HFFc6 (cell line): ENCODE results near the gene CFTR. TPM values are rescaled to one million over a fixed set of nuclear protein-coding genes. Genes with fewer than 3 reads are reported as not detected.

Experiments used
- DNase-seq: peaks from one replicate; pipeline ENCODE4 v3.0.0-alpha.2; 2018
- H3K27ac Mint-ChIP-seq: 2 replicates; pipeline ENCODE4 v1.8.0; 2020; ENCODE audit warnings: mild to moderate bottlenecking, mixed read lengths
- H3K27me3 Mint-ChIP-seq: 2 replicates; pipeline ENCODE4 v1.8.0; 2021; ENCODE audit warnings: mild to moderate bottlenecking, moderate library complexity, mixed read lengths; ENCODE audit not compliant: insufficient read depth
- H3K36me3 Mint-ChIP-seq: 2 replicates; pipeline ENCODE4 v1.8.0; 2021; ENCODE audit warnings: low read depth, mixed read lengths
- H3K4me1 Mint-ChIP-seq: 2 replicates; pipeline ENCODE4 v1.8.0; 2020; ENCODE audit warnings: low read depth, mixed read lengths
- H3K4me3 Mint-ChIP-seq: 2 replicates; pipeline ENCODE4 v1.8.0; 2020; ENCODE audit warnings: mild to moderate bottlenecking, moderate library complexity, mixed read lengths
- H3K9me3 Mint-ChIP-seq: 2 replicates; pipeline ENCODE4 v1.8.0; 2020; ENCODE audit warnings: mild to moderate bottlenecking, mixed read lengths
- total RNA-seq, 6 experiments: library from RNA; stranded (reverse); fragmentation: NEBNext Ultra II Directional; extraction: Animal tissue kit (Norgen Biotek cat#: 25700); gene quantifications; 2 replicates in 1 of 6; 3 replicates in 5 of 6; pipeline ENCODE4 v1.2.3, GENCODE V29; 2021
- TF ChIP-seq, protein P1 (sequence below): fragments of 200-600 bp; sonication (generic); IDR thresholded peaks from 2 replicates; pipeline ENCODE4 v1.5.0; 2021; ENCODE audit warnings: antibody characterized with exemption, mild to moderate bottlenecking

Gene CFTR
- total RNA-seq, 6 experiments from 2014 or later, result not detected

- Mint-ChIP-seq H3K9me3 (no peaks in the 10 kb centered on the region), H3K4me1 (no peaks in the 10 kb centered on the region), H3K27ac (no peak overlapping the region), H3K4me3 (no peak overlapping the region), H3K36me3 (no peaks in the 10 kb centered on the region), H3K27me3 (no peaks in the 10 kb centered on the region)
- TF ChIP-seq, protein P1, sequence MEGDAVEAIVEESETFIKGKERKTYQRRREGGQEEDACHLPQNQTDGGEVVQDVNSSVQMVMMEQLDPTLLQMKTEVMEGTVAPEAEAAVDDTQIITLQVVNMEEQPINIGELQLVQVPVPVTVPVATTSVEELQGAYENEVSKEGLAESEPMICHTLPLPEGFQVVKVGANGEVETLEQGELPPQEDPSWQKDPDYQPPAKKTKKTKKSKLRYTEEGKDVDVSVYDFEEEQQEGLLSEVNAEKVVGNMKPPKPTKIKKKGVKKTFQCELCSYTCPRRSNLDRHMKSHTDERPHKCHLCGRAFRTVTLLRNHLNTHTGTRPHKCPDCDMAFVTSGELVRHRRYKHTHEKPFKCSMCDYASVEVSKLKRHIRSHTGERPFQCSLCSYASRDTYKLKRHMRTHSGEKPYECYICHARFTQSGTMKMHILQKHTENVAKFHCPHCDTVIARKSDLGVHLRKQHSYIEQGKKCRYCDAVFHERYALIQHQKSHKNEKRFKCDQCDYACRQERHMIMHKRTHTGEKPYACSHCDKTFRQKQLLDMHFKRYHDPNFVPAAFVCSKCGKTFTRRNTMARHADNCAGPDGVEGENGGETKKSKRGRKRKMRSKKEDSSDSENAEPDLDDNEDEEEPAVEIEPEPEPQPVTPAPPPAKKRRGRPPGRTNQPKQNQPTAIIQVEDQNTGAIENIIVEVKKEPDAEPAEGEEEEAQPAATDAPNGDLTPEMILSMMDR, result no peak
- no peak for DNase-seq
These were observed 5.3 kb downstream of the CFTR start for GRCh38 chr7:117485118-117485620.

GRCh38 chr7:117489016-117489415 lies 9.2 kb downstream of the CFTR start:
- H3K4me1 Mint-ChIP-seq, result no peaks in the 10 kb centered on the region
- no peaks in the 10 kb centered on the region for H3K27me3 Mint-ChIP-seq
- no peak for DNase-seq
- no peak overlapping the region for H3K4me3 Mint-ChIP-seq
- H3K27ac Mint-ChIP-seq, result no peak overlapping the region
- TF ChIP-seq, protein P1, result no peak
- H3K36me3 Mint-ChIP-seq, result no peaks in the 10 kb centered on the region
- no peaks in the 10 kb centered on the region for H3K9me3 Mint-ChIP-seq

DNA sequence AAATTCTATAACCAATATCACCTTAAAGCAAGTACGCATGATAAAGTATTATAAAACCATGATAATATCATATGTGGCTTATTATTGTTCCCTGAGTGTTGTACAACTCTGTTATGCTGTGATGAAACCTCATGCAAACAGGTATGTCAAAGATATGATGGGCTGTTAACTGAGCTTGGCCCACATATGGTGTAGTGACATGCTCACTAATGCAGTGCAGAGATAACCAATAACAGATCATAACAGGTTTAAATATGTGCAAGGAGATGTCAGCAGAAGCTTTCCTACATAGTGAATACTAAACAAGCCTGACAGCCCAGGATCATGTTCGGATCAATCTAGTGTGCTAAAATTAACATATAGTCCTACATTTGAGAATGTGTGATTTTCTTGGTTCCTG lies 9.6 kb downstream of the CFTR start:
- H3K4me3 Mint-ChIP-seq, result no peak overlapping the region
- H3K27me3 Mint-ChIP-seq, result no peaks in the 10 kb centered on the region
- TF ChIP-seq, protein P1, result no peak
- no peak overlapping the region for H3K27ac Mint-ChIP-seq
- H3K4me1 Mint-ChIP-seq, result no peaks in the 10 kb centered on the region
- H3K9me3 Mint-ChIP-seq, result no peaks in the 10 kb centered on the region
- H3K36me3 Mint-ChIP-seq, result no peaks in the 10 kb centered on the region
- DNase-seq, result no peak

GRCh38 chr7:117489911-117490310 lies 10.1 kb downstream of the CFTR start:
- DNase-seq, result no peak
- TF ChIP-seq, protein P1, result no peak
- H3K36me3 Mint-ChIP-seq, result no peaks in the 10 kb centered on the region
- H3K27me3 Mint-ChIP-seq, result no peaks in the 10 kb centered on the region
- H3K27ac Mint-ChIP-seq, result no peak overlapping the region
- H3K9me3 Mint-ChIP-seq, result no peaks in the 10 kb centered on the region
- no peak overlapping the region for H3K4me3 Mint-ChIP-seq
- H3K4me1 Mint-ChIP-seq, result no peaks in the 10 kb centered on the region

DNA sequence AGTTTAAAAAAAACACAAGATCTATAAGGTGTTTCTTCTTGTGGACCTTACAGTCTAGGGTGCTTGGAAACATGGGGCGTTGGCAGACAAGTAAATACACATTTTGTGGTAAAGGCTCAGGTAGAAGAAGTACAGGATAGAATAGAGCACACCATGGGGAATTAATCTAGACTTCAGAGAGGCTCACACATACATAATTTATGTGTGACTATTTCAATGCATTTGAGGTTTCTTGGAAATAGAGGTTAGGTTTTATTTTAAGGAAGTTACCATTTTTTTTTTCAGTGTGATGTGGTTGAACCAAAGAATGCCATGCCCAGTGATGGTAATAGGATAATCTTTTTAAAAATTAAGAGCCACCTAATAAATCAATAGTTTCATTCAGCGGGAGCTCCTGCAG lies 12.8 kb downstream of the CFTR start:
- no peaks in the 10 kb centered on the region for H3K9me3 Mint-ChIP-seq
- TF ChIP-seq, protein P1, result no peak
- H3K27ac Mint-ChIP-seq, result no peak overlapping the region
- no peak overlapping the region for H3K4me3 Mint-ChIP-seq
- no peak for DNase-seq
- peaks cover 2% of the 10 kb centered on the region for H3K27me3 Mint-ChIP-seq
- H3K4me1 Mint-ChIP-seq, result no peaks in the 10 kb centered on the region
- H3K36me3 Mint-ChIP-seq, result no peaks in the 10 kb centered on the region

DNA sequence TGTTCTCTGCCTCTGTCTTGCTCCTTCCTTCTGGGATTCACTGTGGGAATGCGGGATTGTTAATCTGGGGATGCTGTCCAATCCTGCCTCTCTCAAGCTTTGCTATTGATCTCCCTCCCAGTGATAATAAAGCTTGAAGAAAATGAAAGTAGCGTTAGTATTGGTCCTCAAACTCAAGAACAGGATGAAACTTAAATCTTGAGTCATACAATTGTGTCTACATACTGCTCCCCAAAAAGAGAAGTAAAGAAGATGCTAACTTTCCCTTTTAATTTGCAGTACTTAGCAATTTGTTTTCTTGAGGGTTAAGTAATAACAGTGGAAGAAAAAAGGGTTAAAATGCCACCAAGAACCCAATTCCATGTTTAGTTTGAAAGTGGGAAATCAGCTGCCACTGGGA lies 13.6 kb downstream of the CFTR start:
- H3K9me3 Mint-ChIP-seq, result no peaks in the 10 kb centered on the region
- no peak overlapping the region for H3K27ac Mint-ChIP-seq
- no peaks in the 10 kb centered on the region for H3K4me1 Mint-ChIP-seq
- peaks cover 2% of the 10 kb centered on the region for H3K27me3 Mint-ChIP-seq
- DNase-seq, result no peak
- H3K36me3 Mint-ChIP-seq, result no peaks in the 10 kb centered on the region
- no peak overlapping the region for H3K4me3 Mint-ChIP-seq
- TF ChIP-seq, protein P1, result no peak
